ENCODE results near the gene PPP1R9B. TPM values are rescaled to one million over a fixed set of nuclear protein-coding genes. Genes with fewer than 3 reads are reported as not detected.

The PPP1R9B gene
- total and polyA plus RNA-seq, 2 of the 8 experiments (the other 6 are each of a cell fraction or from before 2014, with no cell fraction given), result 5.2 to 13.1 TPM

DNA sequence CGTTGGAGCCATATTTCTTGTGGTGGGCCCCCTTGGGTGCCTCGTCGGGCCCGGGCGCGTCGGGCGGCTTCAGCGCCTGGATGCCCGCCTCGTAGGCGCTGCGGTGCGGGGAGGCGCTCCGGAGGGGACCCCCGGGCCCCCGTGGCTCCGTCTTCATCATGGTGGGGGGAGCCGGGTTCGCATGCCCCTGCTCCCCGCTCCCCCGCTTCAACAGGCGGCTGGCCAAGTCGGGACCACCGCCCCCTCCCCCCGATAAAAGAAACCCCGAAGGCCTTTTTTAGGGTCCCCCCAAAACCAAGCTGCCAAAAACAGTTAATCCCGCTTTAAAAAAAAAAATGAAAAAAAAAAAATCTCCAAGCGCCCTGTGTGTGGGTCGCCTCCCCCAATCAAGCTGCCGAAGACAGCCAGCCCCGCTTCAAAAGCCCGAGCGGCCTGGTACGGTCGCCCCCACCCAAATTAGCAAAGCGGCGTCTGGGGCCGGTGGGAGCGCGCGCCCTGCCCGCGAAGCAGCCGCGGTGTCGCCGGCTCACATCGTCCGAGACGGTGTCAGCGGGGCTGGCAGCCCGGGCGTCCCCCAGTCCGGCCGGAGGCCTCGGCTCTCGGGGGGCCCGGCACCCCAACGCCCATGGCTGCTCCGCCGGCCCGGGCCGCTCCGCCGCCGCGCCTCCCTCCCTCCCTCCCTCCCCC lies at the start of gene PPP1R9B (continued):
- TF ChIP-seq SIX5 (IDR thresholded peaks at IDR 0.05; ENCODE audit: low read depth, low read length) (no peak), JUN (IDR thresholded peaks at IDR 0.05; ENCODE audit: low read depth, low read length) (no peak), KDM4A (IDR thresholded peaks at IDR 0.05; ENCODE audit: low read depth, low read length, severe bottlenecking) (peak; percentile 48), CHD1 (IDR thresholded peaks at IDR 0.05; ENCODE audit: low read depth, low read length) (no peak)
